ENCODE data around the gene KCNG2.

DNA sequence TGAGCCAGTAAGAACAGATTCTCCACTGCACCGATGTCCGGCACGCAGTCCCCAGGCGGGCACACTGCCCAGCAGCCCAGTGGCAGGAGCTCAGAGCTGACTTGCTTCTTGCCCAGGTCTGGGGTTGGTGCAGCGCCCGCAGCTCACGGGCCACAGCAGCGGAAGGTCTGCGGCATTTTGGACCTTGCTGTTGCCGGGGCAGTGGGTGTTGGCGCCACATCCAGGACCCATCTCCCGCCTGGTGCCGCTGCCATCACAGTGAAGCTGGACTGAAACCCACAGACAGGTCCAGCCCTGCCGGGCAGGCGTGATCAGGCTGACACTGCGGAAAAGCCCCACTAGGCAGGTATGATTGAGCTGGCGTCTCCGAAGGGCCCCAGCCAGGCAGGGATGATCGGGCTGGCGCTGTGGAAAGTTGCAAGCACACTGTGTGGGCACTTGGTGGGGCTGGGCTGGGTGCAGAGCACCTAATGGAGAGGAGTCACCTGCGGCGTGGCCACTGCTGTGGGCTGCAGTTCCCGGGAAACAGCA is 78.3 kb downstream of the KCNG2 start:
- TF ChIP-seq, protein P1, sequence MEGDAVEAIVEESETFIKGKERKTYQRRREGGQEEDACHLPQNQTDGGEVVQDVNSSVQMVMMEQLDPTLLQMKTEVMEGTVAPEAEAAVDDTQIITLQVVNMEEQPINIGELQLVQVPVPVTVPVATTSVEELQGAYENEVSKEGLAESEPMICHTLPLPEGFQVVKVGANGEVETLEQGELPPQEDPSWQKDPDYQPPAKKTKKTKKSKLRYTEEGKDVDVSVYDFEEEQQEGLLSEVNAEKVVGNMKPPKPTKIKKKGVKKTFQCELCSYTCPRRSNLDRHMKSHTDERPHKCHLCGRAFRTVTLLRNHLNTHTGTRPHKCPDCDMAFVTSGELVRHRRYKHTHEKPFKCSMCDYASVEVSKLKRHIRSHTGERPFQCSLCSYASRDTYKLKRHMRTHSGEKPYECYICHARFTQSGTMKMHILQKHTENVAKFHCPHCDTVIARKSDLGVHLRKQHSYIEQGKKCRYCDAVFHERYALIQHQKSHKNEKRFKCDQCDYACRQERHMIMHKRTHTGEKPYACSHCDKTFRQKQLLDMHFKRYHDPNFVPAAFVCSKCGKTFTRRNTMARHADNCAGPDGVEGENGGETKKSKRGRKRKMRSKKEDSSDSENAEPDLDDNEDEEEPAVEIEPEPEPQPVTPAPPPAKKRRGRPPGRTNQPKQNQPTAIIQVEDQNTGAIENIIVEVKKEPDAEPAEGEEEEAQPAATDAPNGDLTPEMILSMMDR (IDR thresholded peaks at IDR 0.05; ENCODE audit: poor library complexity) = no peak
- TF ChIP-seq EZH2 (IDR thresholded peaks at IDR 0.05; ENCODE audit: borderline replicate concordance) = no peak
